ENCODE measurements around the gene MEN1.

Gene MEN1

DNA sequence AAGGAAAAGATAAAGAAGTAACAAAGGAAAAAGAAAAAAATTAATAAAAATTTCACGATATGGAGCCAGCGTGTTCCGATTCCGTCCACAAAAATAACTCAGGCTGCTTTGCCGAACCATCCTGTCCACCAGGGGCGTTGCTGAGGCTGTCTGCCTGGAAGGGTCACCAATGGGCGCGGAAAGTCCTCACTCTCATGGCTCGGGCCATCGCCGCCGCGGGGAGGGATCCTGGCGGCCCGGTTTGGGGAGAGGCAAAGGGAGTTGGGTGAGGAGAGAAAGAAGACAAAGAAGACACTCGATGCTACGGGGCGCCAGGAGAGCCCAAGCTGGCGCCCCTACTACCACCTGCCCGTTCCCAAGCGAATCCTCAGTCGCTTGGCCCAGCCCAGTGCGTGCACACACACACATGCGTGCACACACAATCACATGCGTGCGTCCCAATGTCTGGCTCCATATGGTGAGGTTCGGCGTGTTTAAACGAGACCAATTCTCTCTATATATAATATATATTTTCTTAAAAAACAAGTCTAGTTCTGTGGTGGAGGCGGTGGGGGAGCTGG is 45.0 kb downstream of the MEN1 start:
- DNase-seq (ENCODE audit: low read depth in 1 of 2, low spot score in 1 of 2), result no peak

DNA sequence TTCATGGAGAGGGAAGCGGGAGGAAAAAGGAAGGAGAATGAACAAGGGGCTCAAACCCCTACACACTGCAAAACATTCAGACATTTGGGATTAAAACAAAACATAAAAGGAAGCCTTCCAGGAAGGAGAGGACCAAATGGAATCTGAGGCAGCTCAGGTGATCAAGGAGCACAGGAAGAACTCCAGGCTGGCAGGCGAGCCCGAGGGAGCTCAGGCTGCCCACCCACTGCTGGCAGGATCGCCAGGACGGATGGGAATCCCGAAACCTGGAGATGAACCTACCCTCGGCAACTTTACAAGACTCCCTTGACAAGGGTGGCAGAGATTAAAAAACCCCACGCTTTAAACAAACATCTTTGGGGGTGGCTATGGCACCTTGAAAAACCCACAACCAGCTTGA is 45.6 kb downstream of the MEN1 start:
- no peak for DNase-seq (ENCODE audit: low read depth in 1 of 2, low spot score in 1 of 2)

DNA sequence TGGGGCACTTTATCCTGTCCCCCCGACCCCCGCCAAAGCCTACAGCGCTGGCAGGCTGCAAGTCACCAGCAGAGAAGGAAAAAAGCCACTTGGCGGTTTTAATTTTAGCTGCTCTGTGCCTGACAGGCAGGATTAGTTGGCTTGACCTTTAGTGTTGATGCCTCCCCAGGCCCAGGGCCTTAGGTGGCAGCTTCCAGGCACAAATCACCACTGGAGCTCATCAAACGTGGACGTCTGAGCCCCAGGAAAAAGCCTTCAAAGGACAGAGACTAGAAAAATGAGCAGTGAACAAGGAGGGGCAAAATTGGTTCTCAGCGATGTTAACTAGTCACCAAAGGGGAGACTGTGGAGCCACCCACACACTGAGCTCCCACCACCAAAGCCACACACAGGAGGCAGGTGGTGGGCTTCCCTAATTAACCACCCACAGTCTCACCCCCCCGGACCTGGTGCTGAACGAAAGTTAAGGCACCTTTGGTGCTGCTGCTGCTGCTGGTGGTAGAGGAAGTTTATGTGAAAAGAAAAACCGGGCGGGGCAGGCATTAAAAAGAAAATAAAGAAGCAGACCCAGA is 46.2 kb downstream of the MEN1 start:
- no peak for DNase-seq (ENCODE audit: low read depth in 1 of 2, low spot score in 1 of 2)

GRCh38 chr11:64763526-64764039 is 46.8 kb downstream of the MEN1 start:
- no peak for DNase-seq (ENCODE audit: low read depth in 1 of 2, low spot score in 1 of 2)

GRCh38 chr11:64762674-64763525 is 47.5 kb downstream of the MEN1 start:
- no peak for DNase-seq (ENCODE audit: low read depth in 1 of 2, low spot score in 1 of 2)

GRCh38 chr11:64762277-64762673 is 48.1 kb downstream of the MEN1 start:
- no peak for DNase-seq (ENCODE audit: low read depth in 1 of 2, low spot score in 1 of 2)

DNA sequence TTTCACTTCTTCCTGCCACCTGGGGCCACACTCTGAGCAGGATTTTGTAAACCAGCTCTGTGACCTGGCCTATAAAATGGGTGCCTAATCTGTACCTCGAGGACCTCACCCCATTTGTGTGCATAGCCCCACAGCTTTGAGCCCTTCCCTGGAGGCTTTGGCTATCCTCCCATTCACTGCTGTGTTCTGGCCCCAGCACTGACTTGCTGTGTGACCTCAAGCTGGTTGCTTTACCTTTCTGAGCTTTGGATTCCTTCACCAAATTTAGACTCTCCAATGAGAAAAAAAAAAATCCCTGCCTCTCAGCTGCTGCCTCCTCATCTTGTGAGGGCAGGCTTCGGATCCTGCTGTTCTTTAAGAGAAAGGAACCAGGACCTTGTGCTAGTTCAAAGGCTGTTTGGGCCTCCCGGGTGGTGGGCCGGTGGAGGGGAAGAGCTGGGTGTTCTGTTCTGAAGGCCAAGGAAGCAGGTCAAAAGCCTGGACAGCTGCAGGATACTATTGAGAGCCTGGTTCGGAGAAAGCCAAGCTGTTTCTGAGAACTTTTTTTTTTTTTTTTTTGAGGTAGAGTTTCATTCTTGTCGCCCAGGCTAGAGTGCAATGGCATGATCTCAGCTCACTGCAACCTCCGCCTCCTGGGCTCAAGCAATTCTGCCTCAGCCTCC is 49.5 kb downstream of the MEN1 start:
- DNase-seq (ENCODE audit: low read depth in 1 of 2, low spot score in 1 of 2), result no peak

DNA sequence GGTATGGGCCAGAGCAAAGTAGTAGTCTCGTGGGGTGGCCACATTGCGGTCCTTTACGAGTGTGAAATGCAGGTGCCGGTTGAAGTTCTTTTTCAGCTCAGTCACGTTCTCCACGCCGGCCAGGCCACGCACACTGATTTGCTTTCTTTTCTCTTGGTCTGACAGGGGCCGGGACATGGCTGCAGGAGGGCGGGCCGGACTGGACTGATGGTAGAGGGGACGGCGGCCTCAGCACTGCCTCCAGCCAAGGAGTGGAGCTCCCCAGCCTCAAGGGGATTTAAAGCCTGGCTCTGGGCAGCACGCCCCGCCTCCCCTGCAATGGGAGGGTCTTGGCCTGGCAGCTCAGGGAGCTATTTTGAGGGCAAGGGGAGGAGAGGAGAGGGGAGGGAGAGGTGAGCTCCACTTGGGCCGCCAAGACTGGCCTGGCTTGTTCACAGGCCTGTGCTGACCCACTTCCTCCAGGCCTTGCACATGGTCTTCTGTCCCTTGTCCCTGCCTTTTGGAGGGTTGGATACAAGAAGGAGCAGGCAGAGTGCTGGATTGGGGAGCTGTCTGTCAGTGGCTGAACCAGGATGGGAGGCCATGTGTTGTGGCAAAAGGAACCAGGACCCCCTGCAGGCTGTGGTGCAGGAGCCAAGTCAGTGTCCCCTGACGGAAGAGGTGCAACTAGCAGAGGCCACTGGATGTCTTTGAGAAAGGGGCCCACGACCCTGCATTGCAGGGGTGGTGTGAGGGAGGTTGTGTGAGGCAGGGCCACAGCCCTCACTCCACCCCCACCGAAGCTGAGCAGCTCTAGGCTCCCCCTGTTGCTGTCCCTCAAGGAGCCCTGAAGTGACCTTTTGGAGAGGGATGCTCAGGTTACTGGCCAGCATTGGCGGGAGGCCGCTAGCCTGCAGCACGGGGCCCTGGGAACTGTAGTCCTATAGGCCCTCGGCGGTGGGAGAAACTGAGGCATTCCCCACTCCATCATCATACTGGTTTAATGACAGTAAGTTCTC is 50.3 kb downstream of the MEN1 start, which contains the start of gene PYGM:
PYGM (minus strand) TSS at position 253 of the 998 bp plus-strand sequence; CDS start at position 177, 76 bp downstream.
- DNase-seq (ENCODE audit: low read depth in 1 of 2, low spot score in 1 of 2), result no peak

GRCh38 chr11:64759131-64759721 is 51.1 kb downstream of the MEN1 start:
- DNase-seq (ENCODE audit: low read depth in 1 of 2, low spot score in 1 of 2), result no peak

GRCh38 chr11:64758330-64759079 is 51.8 kb downstream of the MEN1 start:
- DNase-seq (ENCODE audit: low read depth in 1 of 2, low spot score in 1 of 2), result no peak

- DNase-seq (ENCODE audit: low read depth in 1 of 2, low spot score in 1 of 2), result no peak
Measured at GRCh38 chr11:64757549-64758329, 52.6 kb downstream of the MEN1 start.

- DNase-seq (ENCODE audit: low read depth in 1 of 2, low spot score in 1 of 2), result no peak
Measured at GRCh38 chr11:64755681-64756361, 54.5 kb downstream of the MEN1 start.

GRCh38 chr11:64754919-64755662 is 55.3 kb downstream of the MEN1 start:
- DNase-seq (ENCODE audit: low read depth in 1 of 2, low spot score in 1 of 2), result no peak

- no peak for DNase-seq (ENCODE audit: low read depth in 1 of 2, low spot score in 1 of 2)
Measured at GRCh38 chr11:64754124-64754918, 56.0 kb downstream of the MEN1 start.
